GM21576 (cell line): ENCODE results near the gene CERK.
"Not testable (repeated sequence)": the region's sequence is repeated elsewhere in the genome, so short reads cannot be mapped to it uniquely, and the experiment has no call there.

Source experiments
- ATAC-seq: cut with Tn5 transposase; IDR thresholded peaks from one replicate; pipeline ENCODE4 v1.9.1; 2021; ENCODE audit warnings: mild to moderate bottlenecking, moderate library complexity; ENCODE audit not compliant: unreplicated experiment

Gene CERK

GRCh38 chr22:46734213-46734722 lies 3.8 kb downstream of the CERK start:
- ATAC-seq: not testable (repeated sequence)

- ATAC-seq: no peak
Observed at GRCh38 chr22:46732513-46732912, 5.5 kb downstream of the CERK start.

- ATAC-seq: no peak
Observed at GRCh38 chr22:46732041-46732379, 6.0 kb downstream of the CERK start.

GRCh38 chr22:46731246-46732040 lies 6.6 kb downstream of the CERK start:
- no peak for ATAC-seq

- ATAC-seq: no peak
Observed at GRCh38 chr22:46730568-46731245, 7.3 kb downstream of the CERK start.

- no peak for ATAC-seq
Observed at GRCh38 chr22:46728470-46728869, 9.6 kb downstream of the CERK start.

- no peak for ATAC-seq
Observed at GRCh38 chr22:46727813-46728364, 10.2 kb downstream of the CERK start.

GRCh38 chr22:46726986-46727317 lies 11.1 kb downstream of the CERK start:
- no peak for ATAC-seq

GRCh38 chr22:46726066-46726985 lies 11.7 kb downstream of the CERK start:
- no peak for ATAC-seq

GRCh38 chr22:46725096-46725495 lies 13.0 kb downstream of the CERK start:
- no peak for ATAC-seq

- ATAC-seq: no peak
Observed at GRCh38 chr22:46723882-46724281, 14.2 kb downstream of the CERK start.

- no peak for ATAC-seq
Observed at GRCh38 chr22:46721501-46722085, 16.5 kb downstream of the CERK start.

- no peak for ATAC-seq
Observed at GRCh38 chr22:46719921-46720320, 18.1 kb downstream of the CERK start.

GRCh38 chr22:46714550-46714949 lies 23.5 kb downstream of the CERK start:
- no peak for ATAC-seq

GRCh38 chr22:46712288-46712687 lies 25.8 kb downstream of the CERK start:
- ATAC-seq: no peak

GRCh38 chr22:46710806-46711205 lies 27.2 kb downstream of the CERK start:
- no peak for ATAC-seq

GRCh38 chr22:46708766-46709330 lies 29.2 kb downstream of the CERK start:
- no peak for ATAC-seq

- no peak for ATAC-seq
Observed at GRCh38 chr22:46707827-46708570, 30.1 kb downstream of the CERK start.

GRCh38 chr22:46707305-46707704 lies 30.7 kb downstream of the CERK start:
- ATAC-seq: no peak

GRCh38 chr22:46706060-46706459 lies 32.0 kb downstream of the CERK start:
- no peak for ATAC-seq
